IPS-18c (cell line): Measurements from ENCODE around the gene CTDSPL.
"Not testable (repeated sequence)": the region's sequence is repeated elsewhere in the genome, so short reads cannot be mapped to it uniquely, and the experiment has no call there.

Experiments used
- H3K4me3 ChIP-seq: 2 replicates; pipeline ENCODE4 v1.7.0; 2013; ENCODE audit warnings: low read depth, mild to moderate bottlenecking, low read length, moderate library complexity; ENCODE audit not compliant: insufficient read depth
- H3K9me3 ChIP-seq: one replicate; pipeline ENCODE4 v1.6.1; 2013; ENCODE audit warnings: mild to moderate bottlenecking, low read length, moderate library complexity; ENCODE audit not compliant: control insufficient read depth, insufficient read depth

Gene CTDSPL

GRCh38 chr3:37982331-37982730 is 120.7 kb downstream of the CTDSPL start:
- Histone ChIP-seq H3K4me3 (no peak overlapping the region), H3K9me3 (no peaks in the 10 kb centered on the region)

- H3K4me3 ChIP-seq, result no peak overlapping the region
- no peaks in the 10 kb centered on the region for H3K9me3 ChIP-seq
Measured at GRCh38 chr3:37984051-37984450, 122.4 kb downstream of the CTDSPL start.

- Histone ChIP-seq H3K4me3 (no peak overlapping the region), H3K9me3 (no peaks in the 10 kb centered on the region)
Measured at GRCh38 chr3:37984596-37984995, 122.9 kb downstream of the CTDSPL start.

- H3K4me3 ChIP-seq, result no peak overlapping the region
- H3K9me3 ChIP-seq, result no peaks in the 10 kb centered on the region
Measured at GRCh38 chr3:37985637-37986320, 124.1 kb downstream of the CTDSPL start.

- Histone ChIP-seq H3K9me3 (no peaks in the 10 kb centered on the region), H3K4me3 (no peak overlapping the region)
Measured at GRCh38 chr3:37986479-37987314, 125.0 kb downstream of the CTDSPL start.

GRCh38 chr3:37987315-37987697 is 125.6 kb downstream of the CTDSPL start:
- H3K9me3 ChIP-seq, result no peaks in the 10 kb centered on the region
- no peak overlapping the region for H3K4me3 ChIP-seq

- no peaks in the 10 kb centered on the region for H3K9me3 ChIP-seq
Measured at GRCh38 chr3:37987751-37988179, 126.1 kb downstream of the CTDSPL start.

GRCh38 chr3:37988376-37988775 is 126.7 kb downstream of the CTDSPL start:
- not testable (repeated sequence) for H3K9me3 ChIP-seq, H3K4me3 ChIP-seq

More at GRCh38 chr3:37987751-37988179, 126.1 kb downstream of the CTDSPL start:
- H3K4me3 ChIP-seq, result no peak overlapping the region

GRCh38 chr3:37988931-37989525 is 127.3 kb downstream of the CTDSPL start:
- no peak overlapping the region for H3K4me3 ChIP-seq
- H3K9me3 ChIP-seq, result no peaks in the 10 kb centered on the region

GRCh38 chr3:37989821-37990480 is 128.3 kb downstream of the CTDSPL start:
- Histone ChIP-seq H3K4me3 (no peak overlapping the region), H3K9me3 (no peaks in the 10 kb centered on the region)

- Histone ChIP-seq H3K4me3 (peak within 1 kb of the TSS; percentile 15; the same call in 1 of the 2 replicates), H3K9me3 (no peaks in the 10 kb centered on the region)
Measured at GRCh38 chr3:37990527-37990926, 128.8 kb downstream of the CTDSPL start, which contains the start of gene VILL. Gene VILL, plus strand, starts transcription at chr3:37990786. Its CDS starts 2,887 bp downstream, at chr3:37993673.

GRCh38 chr3:37991109-37991508 is 129.4 kb downstream of the CTDSPL start:
- no peaks in the 10 kb centered on the region for H3K9me3 ChIP-seq
- peak overlapping the region; percentile 15; the same call in 1 of the 2 replicates for H3K4me3 ChIP-seq

- no peaks in the 10 kb centered on the region for H3K9me3 ChIP-seq
- H3K4me3 ChIP-seq, result no peak overlapping the region
Measured at GRCh38 chr3:37991823-37992222, 130.1 kb downstream of the CTDSPL start.

GRCh38 chr3:37992271-37993066 is 130.8 kb downstream of the CTDSPL start:
- H3K9me3 ChIP-seq, result no peaks in the 10 kb centered on the region
- no peak overlapping the region for H3K4me3 ChIP-seq

GRCh38 chr3:37993067-37993455 is 131.4 kb downstream of the CTDSPL start:
- no peaks in the 10 kb centered on the region for H3K9me3 ChIP-seq

GRCh38 chr3:37993460-37993819 is 131.8 kb downstream of the CTDSPL start:
- no peak overlapping the region; the same call in 1 of the 2 replicates for H3K4me3 ChIP-seq

More at GRCh38 chr3:37993067-37993455, 131.4 kb downstream of the CTDSPL start:
- H3K4me3 ChIP-seq, result no peak overlapping the region

More at GRCh38 chr3:37993460-37993819, 131.8 kb downstream of the CTDSPL start:
- no peaks in the 10 kb centered on the region for H3K9me3 ChIP-seq
